H9 (cell line): ENCODE data around the gene MARCHF10. TPM values are rescaled to one million over a fixed set of nuclear protein-coding genes. Genes with fewer than 3 reads are reported as not detected.

Experiments used
- DNase-seq: peaks from one replicate; pipeline ENCODE4 v3.0.0-alpha.2; 2017
- H2AFZ ChIP-seq: one replicate; pipeline ENCODE4 v1.6.1; 2013; ENCODE audit warnings: mild to moderate bottlenecking, low read length, control low read depth, moderate library complexity
- H2AK5ac ChIP-seq: 2 replicates; pipeline ENCODE4 v1.6.1; 2013; ENCODE audit warnings: low read length, control low read depth, mixed read lengths; ENCODE audit not compliant: insufficient read length
- H2BK120ac ChIP-seq: one replicate; pipeline ENCODE4 v1.6.1; 2013; ENCODE audit warnings: low read depth, mild to moderate bottlenecking, low read length, control low read depth, inconsistent platforms; ENCODE audit not compliant: poor library complexity, severe bottlenecking
- H2BK12ac ChIP-seq: 2 replicates; pipeline ENCODE4 v1.6.1; 2013; ENCODE audit warnings: low read length, control low read depth, mixed read lengths, low read depth; ENCODE audit not compliant: insufficient read length
- H2BK15ac ChIP-seq: 2 replicates; pipeline ENCODE4 v1.6.1; 2013; ENCODE audit warnings: low read depth, low read length, control low read depth
- H2BK20ac ChIP-seq: one replicate; pipeline ENCODE4 v1.6.1; 2013; ENCODE audit warnings: low read depth, mild to moderate bottlenecking, low read length, control low read depth, inconsistent platforms; ENCODE audit not compliant: poor library complexity, severe bottlenecking
- H2BK5ac ChIP-seq: 2 replicates; pipeline ENCODE4 v1.6.1; 2013; ENCODE audit warnings: low read length, control low read depth, mixed read lengths; ENCODE audit not compliant: insufficient read length
- H3K14ac ChIP-seq: 2 replicates; pipeline ENCODE4 v1.6.1; 2013; ENCODE audit warnings: low read length, control low read depth; ENCODE audit not compliant: insufficient read depth
- H3K18ac ChIP-seq: 2 replicates; pipeline ENCODE4 v1.6.1; 2013; ENCODE audit warnings: low read depth, mild to moderate bottlenecking, mixed read lengths, low read length, control low read depth; ENCODE audit not compliant: insufficient read length
- H3K23ac ChIP-seq: 2 replicates; pipeline ENCODE4 v1.6.1; 2013; ENCODE audit warnings: low read length, control low read depth, mixed read lengths, low read depth; ENCODE audit not compliant: insufficient read length
- H3K23me2 ChIP-seq: 2 replicates; pipeline ENCODE4 v1.6.1; 2013; ENCODE audit warnings: low read depth, mild to moderate bottlenecking, mixed read lengths, low read length, control low read depth; ENCODE audit not compliant: insufficient read length, poor library complexity, severe bottlenecking
- H3K27ac ChIP-seq: 2 replicates; pipeline ENCODE4 v1.5.1; 2013; ENCODE audit warnings: low read length, control low read depth, mixed read lengths, low read depth; ENCODE audit not compliant: insufficient read length
- H3K27me3 ChIP-seq: 2 replicates; pipeline ENCODE4 v1.6.1; 2013; ENCODE audit warnings: low read length, control low read depth, inconsistent platforms; ENCODE audit not compliant: insufficient read depth
- H3K4ac ChIP-seq: 2 replicates; pipeline ENCODE4 v1.6.1; 2013; ENCODE audit warnings: low read depth, mild to moderate bottlenecking, control low read depth, inconsistent platforms, low read length, moderate library complexity
- H3K4me1 ChIP-seq: 2 replicates; pipeline ENCODE4 v1.6.1; 2013; ENCODE audit warnings: low read length, control low read depth, inconsistent platforms; ENCODE audit not compliant: insufficient read depth
- H3K4me2 ChIP-seq: 2 replicates; pipeline ENCODE4 v1.6.1; 2013; ENCODE audit warnings: low read length, control low read depth, mixed read lengths; ENCODE audit not compliant: insufficient read length, insufficient read depth
- H3K56ac ChIP-seq: 2 replicates; pipeline ENCODE4 v1.6.1; 2013; ENCODE audit warnings: low read depth, mild to moderate bottlenecking, mixed read lengths, low read length, control low read depth; ENCODE audit not compliant: insufficient read length
- H3K79me1 ChIP-seq: 2 replicates; pipeline ENCODE4 v1.6.1; 2013; ENCODE audit warnings: low read depth, mild to moderate bottlenecking, moderate library complexity, low read length, control low read depth, inconsistent platforms; ENCODE audit not compliant: insufficient read depth, poor library complexity, severe bottlenecking
- H3K79me2 ChIP-seq: 2 replicates; pipeline ENCODE4 v1.6.1; 2013; ENCODE audit warnings: low read length, control low read depth, inconsistent platforms; ENCODE audit not compliant: insufficient read depth
- H3K9ac ChIP-seq: 2 replicates; pipeline ENCODE4 v1.6.1; 2013; ENCODE audit warnings: low read length, control low read depth, mixed read lengths; ENCODE audit not compliant: insufficient read length; ENCODE audit errors: extremely low read depth
- H3K9me3 ChIP-seq: one replicate; pipeline ENCODE4 v1.6.1; 2013; ENCODE audit warnings: low read depth, low read length, inconsistent platforms; ENCODE audit not compliant: control insufficient read depth
- H3T11ph ChIP-seq: one replicate; pipeline ENCODE4 v1.6.1; 2013; ENCODE audit warnings: mild to moderate bottlenecking, low read length, control low read depth, inconsistent platforms
- H4K20me1 ChIP-seq: one replicate; pipeline ENCODE4 v1.6.1; 2013; ENCODE audit not compliant: control insufficient read depth, insufficient read length, insufficient read depth
- H4K5ac ChIP-seq: 2 replicates; pipeline ENCODE4 v1.6.1; 2013; ENCODE audit warnings: low read depth, mild to moderate bottlenecking, mixed read lengths, low read length, control low read depth; ENCODE audit not compliant: insufficient read length
- H4K8ac ChIP-seq: replicated peaks from 2 replicates; pipeline ENCODE4 v1.6.1; 2013; ENCODE audit warnings: low read length, control low read depth, mixed read lengths, low read depth; ENCODE audit not compliant: insufficient read length
- H4K91ac ChIP-seq: 2 replicates; pipeline ENCODE4 v1.6.1; 2013; ENCODE audit warnings: low read depth, mild to moderate bottlenecking, moderate library complexity, mixed read lengths, low read length, control low read depth; ENCODE audit not compliant: insufficient read length
- H3K27ac Mint-ChIP-seq, 3 experiments: 2 replicates in 2 of 3; 3 replicates in 1 of 3; pipeline ENCODE4 v1.8.0; 2020 to 2021; ENCODE audit warnings: mixed read lengths in 3 of 3, mild to moderate bottlenecking in 1 of 3, moderate library complexity in 1 of 3
- H3K27me3 Mint-ChIP-seq: 2 replicates; pipeline ENCODE4 v1.8.0; 2021; ENCODE audit warnings: low read depth, mild to moderate bottlenecking, moderate library complexity, mixed read lengths
- H3K36me3 Mint-ChIP-seq, 3 experiments: 2 replicates in 2 of 3; 3 replicates in 1 of 3; pipeline ENCODE4 v1.8.0; 2020 to 2021; ENCODE audit warnings: low read depth in 3 of 3, mixed read lengths in 3 of 3; ENCODE audit not compliant: insufficient read depth in 1 of 3
- H3K4me1 Mint-ChIP-seq, 2 experiments: 2 replicates each; pipeline ENCODE4 v1.8.0; 2020; ENCODE audit warnings: mixed read lengths in 2 of 2
- H3K4me3 Mint-ChIP-seq, 2 experiments: 2 replicates in 1 of 2; 3 replicates in 1 of 2; pipeline ENCODE4 v1.8.0; 2020 to 2021; ENCODE audit warnings: mild to moderate bottlenecking in 2 of 2, mixed read lengths in 2 of 2, moderate library complexity in 1 of 2
- H3K9me3 Mint-ChIP-seq, 2 experiments: 2 replicates in 1 of 2; 3 replicates in 1 of 2; pipeline ENCODE4 v1.8.0; 2020; ENCODE audit warnings: mild to moderate bottlenecking in 2 of 2, mixed read lengths in 2 of 2, moderate library complexity in 1 of 2
- WGBS: extraction: QIAGEN DNeasy Blood & Tissue Kit; methylation state at CpG from one replicate; pipeline ENCODE4 v1.1.7; 2013; ENCODE audit warnings: missing lambda C conversion rate, low lambda C conversion rate, mixed read lengths; ENCODE audit not compliant: insufficient read length; ENCODE audit errors: extremely low coverage; 5-methylcytosine and 5-hydroxymethylcytosine counted together
- total RNA-seq: library from RNA; stranded (reverse); gene quantifications from 2 replicates; pipeline ENCODE4 v1.2.1, GENCODE V29; 2021
- TF ChIP-seq, protein P1 (sequence below): fragments of 200-600 bp; sonication (generic); conservative IDR thresholded peaks from 3 replicates; pipeline ENCODE4 v1.8.0; 2021; ENCODE audit warnings: antibody characterized with exemption, mild to moderate bottlenecking

The MARCHF10 gene
- total RNA-seq, 1 experiment from 2014 or later: not detected

DNA sequence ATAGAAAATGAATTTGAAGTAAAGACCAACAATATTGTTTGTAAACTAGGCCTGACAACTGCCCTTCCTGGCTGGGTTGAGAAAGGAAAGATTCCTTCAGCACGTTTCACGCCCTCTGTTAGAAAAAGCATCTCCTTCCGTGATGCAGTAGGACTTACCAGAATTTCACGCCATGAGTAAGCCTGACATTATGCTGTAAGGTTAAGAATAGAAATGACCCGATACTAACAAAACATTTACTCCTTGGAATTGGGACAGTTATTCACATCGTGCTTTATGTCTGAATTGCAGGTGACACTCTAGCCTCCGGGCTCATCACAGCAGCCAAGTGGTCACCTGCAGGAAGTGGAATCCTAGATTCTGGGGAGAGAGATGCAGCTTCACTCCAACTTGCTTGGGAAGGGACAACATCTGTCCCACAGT is 17.5 kb downstream of the MARCHF10 start:
- no CpG with 5 or more reads among the region's 7 CpGs for WGBS
- peaks cover 9 to 16% of the 10 kb centered on the region in 2 experiments for H3K9me3 Mint-ChIP-seq

More for the DNA sequence above, 17.5 kb downstream of the MARCHF10 start:
- Mint-ChIP-seq H3K27me3 (no peaks in the 10 kb centered on the region; the same call in 1 of the 2 replicates), H3K36me3 (peaks cover 0 to 25% (median 3%) of the 10 kb centered on the region in 3 experiments; a peak in 6 of 7 replicates), H3K4me1 (peaks cover 8 to 16% of the 10 kb centered on the region in 2 experiments; a peak in 3 of 4 replicates), H3K27ac (peak overlapping the region in 1 of 3 experiments; percentile 12; a peak in 1 of 7 replicates), H3K4me3 (no peak overlapping the region)
- Histone ChIP-seq H3K4ac (no peak overlapping the region), H3K4me2 (no peak overlapping the region), H2BK5ac (no peak overlapping the region), H4K91ac (no peak overlapping the region), H3K79me1 (no peaks in the 10 kb centered on the region), H4K20me1 (no peaks in the 10 kb centered on the region), H3K23me2 (no peaks in the 10 kb centered on the region), H2AK5ac (no peak overlapping the region), H3K9me3 (no peaks in the 10 kb centered on the region), H3K14ac (no peak overlapping the region), H2BK15ac (no peak overlapping the region), H3K27me3 (no peaks in the 10 kb centered on the region), H3K18ac (no peak overlapping the region), H4K5ac (no peak overlapping the region), H4K8ac (no peak overlapping the region), H2BK120ac (no peak overlapping the region), H3K27ac (no peak overlapping the region), H3K79me2 (no peaks in the 10 kb centered on the region), H3K9ac (no peak overlapping the region), H3K56ac (no peak overlapping the region), H2BK12ac (no peak overlapping the region), H3K4me1 (no peaks in the 10 kb centered on the region), H3T11ph (no peak overlapping the region), H2AFZ (no peak overlapping the region), H3K23ac (no peak overlapping the region), H2BK20ac (no peak overlapping the region)
- no peak for DNase-seq
- TF ChIP-seq, protein P1, sequence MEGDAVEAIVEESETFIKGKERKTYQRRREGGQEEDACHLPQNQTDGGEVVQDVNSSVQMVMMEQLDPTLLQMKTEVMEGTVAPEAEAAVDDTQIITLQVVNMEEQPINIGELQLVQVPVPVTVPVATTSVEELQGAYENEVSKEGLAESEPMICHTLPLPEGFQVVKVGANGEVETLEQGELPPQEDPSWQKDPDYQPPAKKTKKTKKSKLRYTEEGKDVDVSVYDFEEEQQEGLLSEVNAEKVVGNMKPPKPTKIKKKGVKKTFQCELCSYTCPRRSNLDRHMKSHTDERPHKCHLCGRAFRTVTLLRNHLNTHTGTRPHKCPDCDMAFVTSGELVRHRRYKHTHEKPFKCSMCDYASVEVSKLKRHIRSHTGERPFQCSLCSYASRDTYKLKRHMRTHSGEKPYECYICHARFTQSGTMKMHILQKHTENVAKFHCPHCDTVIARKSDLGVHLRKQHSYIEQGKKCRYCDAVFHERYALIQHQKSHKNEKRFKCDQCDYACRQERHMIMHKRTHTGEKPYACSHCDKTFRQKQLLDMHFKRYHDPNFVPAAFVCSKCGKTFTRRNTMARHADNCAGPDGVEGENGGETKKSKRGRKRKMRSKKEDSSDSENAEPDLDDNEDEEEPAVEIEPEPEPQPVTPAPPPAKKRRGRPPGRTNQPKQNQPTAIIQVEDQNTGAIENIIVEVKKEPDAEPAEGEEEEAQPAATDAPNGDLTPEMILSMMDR: no peak
